HG03558 (cell line): ENCODE results near the gene ADAT2.
"Not testable (repeated sequence)": the region's sequence is repeated elsewhere in the genome, so short reads cannot be mapped to it uniquely, and the experiment has no call there.

ENCODE experiments used
- ATAC-seq: cut with Tn5 transposase; IDR thresholded peaks from one replicate; pipeline ENCODE4 v1.9.1; 2021; ENCODE audit warnings: moderate number of reproducible peaks; ENCODE audit not compliant: unreplicated experiment; ENCODE audit errors: extremely low read depth

Gene ADAT2

GRCh38 chr6:143450453-143451371, at the start of gene ADAT2, which contains the start of gene PEX3:
TSS of gene ADAT2 (minus strand) at chr6:143450695. CDS start at chr6:143450658, 37 bp downstream.
TSS of gene PEX3 (plus strand) at chr6:143450805. CDS start at chr6:143451043, 238 bp downstream.
- peak; percentile 93 for ATAC-seq

DNA sequence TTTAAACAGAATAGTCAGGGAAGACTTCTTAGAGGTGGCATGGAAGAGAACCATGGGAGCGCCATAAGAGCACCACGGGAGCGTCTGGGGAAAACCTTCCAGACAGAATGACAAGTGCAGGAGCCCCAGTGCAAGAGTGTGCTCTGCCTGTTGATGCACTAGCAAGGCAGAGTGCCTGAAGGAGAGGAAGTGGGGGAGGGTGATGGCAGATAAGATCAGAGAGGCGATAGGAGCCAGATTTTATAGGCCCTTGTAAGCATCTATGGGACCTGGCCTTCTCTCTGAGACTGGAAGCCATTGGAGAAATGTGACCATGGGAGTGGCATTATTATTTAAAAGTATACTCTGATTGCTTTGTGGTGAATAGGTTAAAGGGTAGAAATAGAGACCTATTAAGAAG, 47.9 kb upstream of the ADAT2 start:
- ATAC-seq = no peak

GRCh38 chr6:143496974-143497373, 46.5 kb upstream of the ADAT2 start:
- ATAC-seq = no peak

DNA sequence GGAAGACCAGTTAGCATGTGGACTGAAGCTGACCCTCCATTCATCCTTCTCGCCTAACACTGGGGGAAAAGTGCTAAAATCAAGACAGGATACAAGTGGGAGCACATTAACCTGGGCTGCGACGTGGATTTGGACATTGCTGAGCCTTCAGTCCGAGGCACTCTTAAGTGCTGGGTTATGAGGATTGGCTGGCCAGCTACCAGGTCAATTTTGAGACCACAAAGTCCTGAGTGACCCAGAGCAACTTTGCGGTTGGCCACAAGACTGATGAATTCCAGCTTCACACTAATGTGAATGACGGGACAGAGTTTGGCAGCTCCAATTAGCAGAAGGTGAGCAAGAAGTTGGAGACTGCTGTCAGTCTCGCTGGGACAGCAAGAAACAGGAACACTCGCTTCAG, 40.3 kb upstream of the ADAT2 start:
- ATAC-seq = no peak

- no peak for ATAC-seq
Measured at GRCh38 chr6:143490244-143490643, 39.7 kb upstream of the ADAT2 start.

- no peak for ATAC-seq
Measured at GRCh38 chr6:143486752-143487151, 36.3 kb upstream of the ADAT2 start.

- no peak for ATAC-seq
Measured at GRCh38 chr6:143485967-143486366, 35.5 kb upstream of the ADAT2 start.

GRCh38 chr6:143482593-143482992, 32.1 kb upstream of the ADAT2 start:
- no peak for ATAC-seq

DNA sequence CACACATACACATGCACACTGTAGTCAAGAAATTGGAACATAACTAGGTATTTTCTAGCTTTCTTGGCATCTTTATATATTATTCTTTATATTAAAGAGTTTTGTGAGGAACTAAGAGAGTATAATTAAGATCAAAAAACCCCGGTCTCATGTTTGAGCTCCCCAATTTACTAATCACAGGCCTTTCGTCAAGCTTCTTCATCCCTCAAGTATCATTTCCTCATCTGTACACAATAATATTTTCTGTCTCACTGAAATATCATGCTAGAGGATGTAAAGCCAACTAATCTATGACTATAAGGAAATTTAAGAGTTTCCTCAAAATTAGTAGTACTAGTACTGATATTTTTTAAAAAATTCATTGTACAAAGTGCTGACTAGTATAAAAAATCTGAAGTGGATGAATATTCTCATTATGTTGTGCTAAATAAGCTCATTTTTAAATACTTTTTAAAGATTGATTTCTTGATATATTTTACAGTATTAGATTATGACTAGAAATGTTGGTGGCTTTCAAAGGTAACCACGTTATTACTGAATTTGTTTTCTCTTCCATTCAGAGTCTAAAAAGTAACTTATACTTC, 28.1 kb upstream of the ADAT2 start:
- ATAC-seq = no peak

- no peak for ATAC-seq
Measured at GRCh38 chr6:143476545-143476944, 26.1 kb upstream of the ADAT2 start.

DNA sequence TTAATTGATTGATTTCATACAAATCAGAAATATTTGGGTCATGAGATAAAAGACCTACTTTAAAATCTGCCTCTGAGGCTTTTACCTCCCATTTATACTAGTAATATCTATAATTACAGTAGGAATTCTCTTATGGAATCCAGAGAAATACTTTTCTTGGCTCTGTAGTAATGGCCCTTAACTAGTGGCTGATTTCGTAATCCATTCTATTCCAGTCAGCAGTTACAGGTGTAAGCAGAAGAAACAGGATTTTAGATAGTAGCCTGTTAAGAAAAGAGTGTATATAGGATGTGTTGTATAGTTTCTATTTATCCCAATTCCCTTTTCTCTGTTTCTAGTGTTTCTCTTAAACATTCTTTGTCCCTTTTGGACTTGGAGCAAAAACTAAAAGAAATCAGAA, 21.3 kb upstream of the ADAT2 start:
- no peak for ATAC-seq

DNA sequence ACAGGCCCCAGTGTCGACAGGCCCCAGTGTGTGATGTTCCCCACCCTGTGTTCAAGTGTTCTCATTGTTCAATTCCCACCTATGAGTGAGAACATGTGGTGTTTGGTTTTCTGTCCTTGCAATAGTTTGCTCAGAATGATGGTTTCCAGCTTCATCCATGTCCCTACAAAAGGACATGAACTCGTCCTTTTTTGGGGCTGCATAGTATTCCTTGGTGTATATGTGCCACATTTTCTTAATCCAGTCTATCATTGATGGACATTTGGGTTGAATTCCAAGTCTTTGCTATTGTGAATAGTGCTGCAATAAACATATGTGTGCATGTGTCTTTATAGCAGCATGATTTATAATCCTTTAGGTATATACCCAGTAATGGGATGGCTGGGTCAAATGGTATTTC, 18.3 kb upstream of the ADAT2 start:
- not testable (repeated sequence) for ATAC-seq

GRCh38 chr6:143468026-143468425, 17.5 kb upstream of the ADAT2 start:
- ATAC-seq = no peak

- no peak for ATAC-seq
Measured at GRCh38 chr6:143465546-143465945, 15.1 kb upstream of the ADAT2 start.

DNA sequence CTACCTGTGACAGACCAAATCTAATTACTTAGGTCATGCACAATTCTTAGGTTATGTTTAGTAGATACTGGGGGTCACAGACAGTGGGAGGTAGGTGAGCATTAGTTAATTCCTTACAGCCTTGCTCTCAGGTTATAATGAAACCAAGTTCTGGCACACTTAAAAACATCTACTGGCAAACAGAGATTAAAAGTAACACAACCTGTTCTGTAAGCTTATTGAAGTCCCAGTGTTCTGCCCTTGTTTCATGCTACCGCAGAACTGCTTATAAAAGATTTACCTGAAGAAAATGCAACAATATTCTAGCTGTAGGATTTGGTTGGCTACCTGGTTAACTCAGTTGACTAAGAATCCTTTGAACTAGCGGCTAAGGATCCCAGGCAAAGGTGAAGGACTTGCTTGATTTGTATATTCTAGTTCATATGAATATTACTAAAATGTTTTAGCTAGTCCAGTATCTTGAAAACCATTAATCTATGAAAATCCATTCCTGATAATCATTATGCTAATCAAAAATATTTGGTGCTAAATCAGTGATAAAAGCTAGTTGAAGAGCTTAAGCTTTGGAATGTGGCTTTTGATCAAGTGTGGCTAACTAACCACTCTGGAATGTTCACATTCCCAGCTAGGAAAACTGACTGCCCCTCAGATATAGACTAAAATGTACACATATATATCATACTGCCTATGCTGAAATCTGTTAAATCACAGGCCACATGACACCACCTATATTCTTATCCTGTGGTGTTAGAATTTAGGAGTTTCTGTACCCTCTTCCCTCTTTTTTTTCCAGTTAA, 7.3 kb upstream of the ADAT2 start:
- no peak for ATAC-seq

DNA sequence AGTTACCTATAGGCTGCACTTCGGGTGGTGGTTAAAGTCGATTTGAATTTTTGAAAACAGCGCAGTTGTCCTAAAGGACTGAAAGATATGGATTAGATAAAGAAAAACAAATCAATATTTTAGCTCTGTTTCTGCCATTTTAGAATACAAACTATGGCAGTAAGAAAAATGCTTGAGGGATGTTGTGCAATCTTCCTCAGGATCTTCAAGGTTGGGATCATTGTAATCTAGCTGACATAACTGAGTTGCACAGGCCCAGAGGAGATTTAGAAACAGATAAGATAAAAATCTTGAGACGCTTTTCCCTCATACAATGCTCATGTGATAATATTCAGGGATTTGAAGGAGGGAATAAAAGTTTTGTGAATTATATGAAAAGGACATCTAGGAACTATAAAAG, 1.0 kb upstream of the ADAT2 start:
- ATAC-seq = no peak

DNA sequence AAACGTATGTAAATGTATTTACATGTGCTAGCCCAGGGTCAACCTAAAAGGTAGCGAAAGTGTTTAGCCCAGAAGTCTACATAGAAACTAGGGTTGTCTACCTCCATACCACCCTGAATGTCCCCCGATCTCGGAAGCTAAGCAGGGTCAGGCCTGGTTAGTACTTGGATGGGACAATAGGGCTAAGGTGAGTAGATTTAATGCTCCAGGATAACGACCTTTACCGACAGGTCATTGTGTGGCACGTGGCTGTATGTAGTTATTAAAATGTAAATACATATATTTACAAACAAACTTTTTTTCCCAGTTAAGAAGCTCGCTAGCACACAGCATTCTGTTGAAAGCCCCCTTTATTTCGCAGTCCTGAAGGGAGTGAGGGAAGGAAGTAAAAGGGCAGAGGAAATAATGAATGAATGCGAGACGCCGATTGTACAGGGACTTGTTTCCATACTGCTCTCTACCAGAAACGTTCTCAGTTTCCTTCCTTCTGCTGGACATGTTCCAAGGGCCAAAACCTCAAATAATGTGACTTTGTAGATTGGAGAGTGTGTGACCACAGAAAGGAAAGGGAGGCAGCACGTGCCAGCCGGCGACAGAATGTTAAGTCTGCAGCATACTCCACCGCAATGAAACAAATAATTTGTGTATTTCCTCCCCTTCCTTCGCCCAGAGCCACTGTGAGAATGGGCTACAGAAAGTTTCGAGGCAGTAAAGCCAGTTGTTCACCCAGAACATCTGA, 612 bp downstream of the ADAT2 start:
- ATAC-seq = no peak

DNA sequence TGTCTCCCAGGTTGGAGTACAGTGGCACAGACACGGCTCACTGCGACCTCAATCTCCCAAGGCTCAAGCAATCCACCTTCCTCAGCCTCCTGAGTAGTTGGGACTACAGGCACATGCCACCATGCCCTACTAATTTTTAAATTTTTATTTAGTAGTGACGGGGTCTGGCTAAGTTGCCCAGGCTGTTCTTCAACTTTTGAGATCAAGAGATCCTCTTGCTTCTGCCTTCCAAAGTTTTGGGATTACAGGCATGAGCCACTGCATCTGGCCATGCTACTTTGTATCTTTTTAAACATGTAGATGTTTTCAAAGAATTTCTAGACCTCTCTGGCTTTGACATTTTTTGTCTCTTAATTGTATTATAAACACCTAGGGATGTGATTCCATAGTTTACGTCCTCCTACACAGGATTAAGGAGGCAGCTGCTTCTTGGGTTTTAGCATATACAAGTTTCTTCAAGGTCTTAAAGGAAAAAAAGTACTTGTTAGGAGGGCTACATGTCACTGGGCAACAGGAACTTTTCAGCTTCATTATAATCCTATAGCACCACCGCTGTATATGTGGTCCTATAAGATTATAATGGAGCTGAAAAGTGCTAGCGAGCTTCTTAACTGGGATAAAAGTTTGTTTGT, 1.3 kb downstream of the ADAT2 start:
- no peak for ATAC-seq

DNA sequence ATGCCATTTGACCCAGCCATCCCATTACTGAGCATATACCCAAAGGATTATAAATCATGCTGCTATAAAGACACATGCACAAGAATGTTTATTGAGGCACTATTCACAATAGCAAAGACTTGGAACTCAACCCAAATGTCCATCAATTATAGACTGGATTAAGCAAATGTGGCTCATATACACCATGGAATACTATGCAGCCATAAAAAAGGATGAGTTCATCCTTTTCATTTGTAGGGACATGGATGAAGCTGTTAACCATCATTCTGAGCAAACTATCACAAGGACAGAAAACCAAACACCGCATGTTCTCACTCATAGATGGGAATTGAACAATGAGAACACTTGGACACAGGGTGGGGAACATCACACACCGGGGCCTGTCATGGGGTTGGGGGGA, 2.6 kb downstream of the ADAT2 start:
- ATAC-seq = not testable (repeated sequence)

GRCh38 chr6:143443096-143443495, 7.4 kb downstream of the ADAT2 start:
- no peak for ATAC-seq
